Activated T-cell treated with anti-CD3 and anti-CD28 coated beads, Interleukin-2, amount 50 U/mL, for 72 hours (primary cell): ENCODE results near the gene GRIK1. TPM values are rescaled to one million over a fixed set of nuclear protein-coding genes. Genes with fewer than 3 reads are reported as not detected.

ENCODE experiments used
- ATAC-seq, 2 donors: fragments of 150-1000 bp; cut with Tn5 transposase; replicated peaks in 1 of 2; 2 replicates each; pipeline ENCODE4 v1.10.0; 2021; ENCODE audit warnings: moderate library complexity in 2 of 2, mild to moderate bottlenecking in 1 of 2
- DNase-seq, 2 donors: peaks; one replicate each; pipeline ENCODE4 v3.0.0; 2021 to 2022; ENCODE audit warnings: mixed read lengths in 1 of 2
- H3K27ac Mint-ChIP-seq: one replicate; pipeline ENCODE4 v1.8.0; 2022; ENCODE audit warnings: mild to moderate bottlenecking, moderate library complexity, mixed read lengths
- H3K27me3 Mint-ChIP-seq: one replicate; pipeline ENCODE4 v1.8.0; 2022; ENCODE audit warnings: low read depth, mixed read lengths
- H3K36me3 Mint-ChIP-seq, 2 donors: one replicate each; pipeline ENCODE4 v1.8.0; 2022; ENCODE audit warnings: mixed read lengths in 2 of 2, mild to moderate bottlenecking in 1 of 2; ENCODE audit not compliant: insufficient read depth in 2 of 2
- H3K4me1 Mint-ChIP-seq: one replicate; pipeline ENCODE4 v1.8.0; 2022; ENCODE audit warnings: low read depth, mixed read lengths
- H3K4me3 Mint-ChIP-seq, 2 donors: one replicate each; pipeline ENCODE4 v1.8.0; 2022; ENCODE audit warnings: mild to moderate bottlenecking in 2 of 2, mixed read lengths in 2 of 2, moderate library complexity in 2 of 2
- H3K9me3 Mint-ChIP-seq, 2 donors: one replicate each; pipeline ENCODE4 v1.8.0; 2022; ENCODE audit warnings: mixed read lengths in 2 of 2
- total RNA-seq, 2 donors: library from RNA; stranded (reverse); gene quantifications; one replicate each; pipeline ENCODE4 v1.2.3, GENCODE V29; 2022

The GRIK1 gene
- total RNA-seq, 2 donors from 2014 or later = not detected

DNA sequence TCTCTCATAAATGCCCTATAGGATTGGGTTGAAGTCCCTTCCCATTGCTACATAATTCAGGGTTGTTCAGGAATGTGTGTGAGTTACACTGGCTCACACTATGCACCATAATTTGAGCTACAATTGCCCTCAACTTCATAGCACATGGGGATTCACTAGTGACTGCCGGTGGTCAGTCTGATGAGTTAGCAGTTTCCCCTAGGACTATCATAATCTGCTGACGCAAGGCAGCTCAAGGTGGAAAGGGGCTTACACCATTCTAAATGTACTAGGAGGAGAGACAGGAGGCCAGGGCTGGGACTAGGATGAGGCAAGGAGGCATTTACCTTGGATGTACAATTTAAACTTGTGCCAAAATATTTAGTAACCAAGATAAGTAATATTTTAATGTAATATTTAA lies 224.7 kb downstream of the GRIK1 start:
- peaks cover 7% of the 10 kb centered on the region for H3K27me3 Mint-ChIP-seq
- DNase-seq (no peak), ATAC-seq (no peak)
- H3K4me1 Mint-ChIP-seq = no peaks in the 10 kb centered on the region
- no peak overlapping the region for H3K27ac Mint-ChIP-seq
- H3K4me3 Mint-ChIP-seq = no peak overlapping the region
- H3K9me3 Mint-ChIP-seq = peaks cover 5 to 7% of the 10 kb centered on the region in 2 donors
- H3K36me3 Mint-ChIP-seq = peaks cover 0 to 5% of the 10 kb centered on the region in 2 donors

DNA sequence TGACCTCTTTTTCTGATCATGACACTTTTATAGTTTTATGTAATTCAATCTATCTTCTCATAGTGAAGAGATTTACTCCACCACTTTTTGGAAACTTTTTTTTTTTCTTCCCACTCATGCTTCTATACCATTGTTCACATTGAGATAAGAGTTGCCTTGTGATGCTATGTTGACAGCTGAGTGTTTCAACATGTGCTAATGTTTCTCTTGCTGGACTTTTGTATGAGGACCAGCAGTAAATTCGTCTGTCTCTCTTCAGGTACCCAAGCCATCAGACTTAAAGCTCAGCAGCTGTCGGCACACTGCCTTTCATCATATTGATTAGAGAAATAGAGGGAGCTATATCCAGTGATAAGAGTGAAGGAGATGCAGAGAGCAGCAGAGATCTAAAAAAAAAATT lies 227.0 kb downstream of the GRIK1 start:
- no peak overlapping the region for H3K4me3 Mint-ChIP-seq
- ATAC-seq = no peak

DNA sequence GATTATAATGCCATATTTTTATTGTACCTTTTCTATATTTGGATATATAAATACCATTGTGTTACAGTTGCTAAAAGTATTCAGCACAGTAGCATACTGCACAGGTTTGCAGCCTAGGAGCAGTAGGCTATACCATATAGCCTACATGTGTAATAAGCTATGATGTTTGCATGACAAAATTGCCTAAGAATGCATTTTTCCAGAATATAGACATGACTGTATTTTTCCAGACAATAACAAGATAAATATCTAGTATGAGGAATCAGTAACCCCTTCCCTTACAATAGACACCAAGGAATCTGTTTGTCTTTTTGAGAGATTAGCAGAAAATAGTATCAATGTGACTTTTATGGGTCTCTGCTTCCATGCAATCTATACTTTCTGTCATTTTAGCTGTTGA lies 228.6 kb downstream of the GRIK1 start:
- no peak overlapping the region for H3K4me3 Mint-ChIP-seq
- H3K9me3 Mint-ChIP-seq = peaks cover 3 to 4% of the 10 kb centered on the region in 2 donors
- H3K27me3 Mint-ChIP-seq = peaks cover 7% of the 10 kb centered on the region
- no peaks in the 10 kb centered on the region for H3K4me1 Mint-ChIP-seq
- DNase-seq (no peak), ATAC-seq (no peak)
- H3K27ac Mint-ChIP-seq = no peak overlapping the region
- H3K36me3 Mint-ChIP-seq = peaks cover 0 to 3% of the 10 kb centered on the region in 2 donors

More for the DNA sequence above, 227.0 kb downstream of the GRIK1 start:
- H3K9me3 Mint-ChIP-seq = peaks cover 3 to 7% of the 10 kb centered on the region in 2 donors
- H3K27me3 Mint-ChIP-seq = peaks cover 7% of the 10 kb centered on the region
- DNase-seq = no peak
- peaks cover 0 to 5% of the 10 kb centered on the region in 2 donors for H3K36me3 Mint-ChIP-seq
- no peak overlapping the region for H3K27ac Mint-ChIP-seq
- no peaks in the 10 kb centered on the region for H3K4me1 Mint-ChIP-seq

DNA sequence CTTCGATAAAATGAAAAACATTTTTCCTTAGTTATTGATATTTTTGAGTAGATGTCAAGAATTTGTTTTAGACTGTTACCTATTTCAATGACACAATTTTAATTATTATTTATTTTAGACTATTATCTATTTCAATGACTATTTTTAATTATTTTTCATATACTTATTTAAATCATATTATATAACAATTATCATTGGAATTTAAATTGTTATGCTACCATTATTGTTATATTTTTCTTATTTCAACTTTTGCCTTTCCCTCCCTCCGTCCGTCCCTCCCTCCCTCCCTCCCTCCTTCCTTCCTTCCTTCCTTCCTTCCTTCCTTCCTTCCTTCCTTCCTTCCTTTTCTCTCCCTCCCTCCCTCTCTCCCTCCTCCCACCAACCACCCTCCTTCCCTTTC lies 229.3 kb downstream of the GRIK1 start:
- no peak overlapping the region for H3K4me3 Mint-ChIP-seq
- H3K36me3 Mint-ChIP-seq = no peaks in the 10 kb centered on the region
- no peak for ATAC-seq
- H3K27ac Mint-ChIP-seq = no peak overlapping the region
- no peak for DNase-seq
- peaks cover 7% of the 10 kb centered on the region for H3K27me3 Mint-ChIP-seq
- H3K4me1 Mint-ChIP-seq = no peaks in the 10 kb centered on the region
- no peaks in the 10 kb centered on the region for H3K9me3 Mint-ChIP-seq

DNA sequence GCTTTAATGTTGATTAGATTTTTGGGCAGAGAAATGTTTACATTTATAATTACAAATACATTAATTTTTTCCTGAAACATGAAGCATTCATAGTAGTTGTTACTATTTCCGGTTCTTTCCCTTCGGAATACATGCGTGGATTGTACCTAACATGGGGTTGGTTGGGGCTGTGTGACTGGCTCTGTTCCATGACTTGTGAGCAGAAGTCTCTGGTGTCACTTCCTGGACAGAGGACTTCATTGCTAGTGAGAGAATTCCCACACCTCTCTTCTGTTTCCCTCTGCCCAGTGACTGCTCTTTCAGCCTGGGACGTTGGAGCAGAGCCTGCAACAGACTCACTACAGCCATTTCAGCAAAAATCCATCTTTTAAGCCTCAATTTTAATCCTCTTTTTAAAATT lies 231.4 kb downstream of the GRIK1 start:
- peaks cover 7% of the 10 kb centered on the region for H3K27me3 Mint-ChIP-seq
- DNase-seq (no peak), ATAC-seq (no peak)
- H3K4me1 Mint-ChIP-seq = no peaks in the 10 kb centered on the region
- H3K4me3 Mint-ChIP-seq = no peak overlapping the region
- no peak overlapping the region for H3K27ac Mint-ChIP-seq
- no peaks in the 10 kb centered on the region for H3K9me3 Mint-ChIP-seq
- H3K36me3 Mint-ChIP-seq = no peaks in the 10 kb centered on the region

DNA sequence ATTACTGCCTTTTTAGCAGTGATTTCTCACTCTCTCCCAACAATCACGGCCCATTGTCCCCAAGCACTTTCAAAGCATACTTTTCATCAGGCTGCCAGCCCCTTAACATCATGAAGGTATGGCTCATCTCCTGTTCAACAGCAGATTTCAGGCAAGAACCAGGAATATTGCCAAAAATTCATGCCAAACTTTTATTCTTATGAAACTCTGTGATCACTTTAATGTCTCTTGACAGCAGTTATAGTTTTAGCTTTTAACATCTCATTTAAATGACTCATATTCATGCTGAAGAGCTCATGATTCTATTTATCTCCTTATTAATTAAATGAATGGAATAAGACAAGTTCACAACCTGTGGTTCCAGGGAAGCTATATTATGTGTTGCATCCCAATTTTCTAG lies 235.1 kb downstream of the GRIK1 start:
- ATAC-seq (no peak), DNase-seq (no peak)
- H3K27ac Mint-ChIP-seq = no peak overlapping the region
- H3K27me3 Mint-ChIP-seq = no peaks in the 10 kb centered on the region
- H3K4me1 Mint-ChIP-seq = no peaks in the 10 kb centered on the region
- H3K4me3 Mint-ChIP-seq = no peak overlapping the region
- H3K36me3 Mint-ChIP-seq = no peaks in the 10 kb centered on the region
- H3K9me3 Mint-ChIP-seq = peaks cover 2 to 3% of the 10 kb centered on the region in 2 donors

DNA sequence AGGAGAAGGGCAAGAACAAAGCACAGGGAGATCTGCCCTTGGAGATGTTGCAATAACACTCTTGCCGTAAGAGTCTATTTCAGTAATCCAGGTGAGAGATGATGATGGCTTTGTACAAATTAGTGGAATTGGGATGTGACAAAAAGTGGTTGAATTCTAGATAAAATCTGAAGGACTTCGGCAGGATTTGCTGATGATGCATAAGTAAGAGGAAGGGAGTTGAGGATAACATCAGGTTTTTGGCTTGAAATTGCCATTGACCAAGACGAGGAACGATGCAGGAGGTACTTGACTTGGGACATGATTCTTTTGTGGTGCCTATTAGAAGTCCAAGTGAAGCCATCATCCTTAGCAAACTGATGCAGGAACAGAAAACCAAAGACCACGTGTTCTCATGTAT lies 238.1 kb downstream of the GRIK1 start:
- ATAC-seq = no peak
- H3K36me3 Mint-ChIP-seq = no peaks in the 10 kb centered on the region

DNA sequence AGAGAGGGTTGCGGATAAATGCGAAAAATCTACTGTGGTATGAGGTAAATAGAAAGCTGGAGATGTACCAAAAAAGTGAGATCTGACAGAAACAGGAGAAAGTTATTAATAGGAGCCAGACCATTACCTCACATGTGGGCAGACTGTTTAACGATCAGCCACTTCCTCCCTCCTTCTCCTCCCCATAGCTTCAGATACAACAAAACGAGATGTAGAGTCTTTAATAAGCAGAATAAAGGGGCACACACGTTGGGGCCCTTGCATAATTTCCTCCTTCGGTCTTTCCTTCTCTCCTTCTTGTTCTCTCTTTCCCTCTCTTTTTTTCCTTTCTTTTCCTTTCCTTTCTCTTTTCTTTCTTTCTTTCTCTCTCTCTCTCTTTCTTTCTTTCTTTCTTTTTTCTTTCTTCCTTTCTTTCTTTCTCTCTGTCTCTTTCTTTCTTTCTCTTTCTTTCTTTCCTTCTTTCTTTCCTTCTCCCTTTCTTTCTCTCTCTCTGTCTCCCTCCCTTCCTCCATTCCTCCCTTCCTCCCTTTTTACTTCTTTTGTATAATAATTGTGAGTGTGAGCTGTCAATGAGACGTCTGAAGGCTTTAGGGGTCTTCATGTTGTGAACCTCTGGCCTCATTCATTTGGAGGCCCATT lies 242.1 kb downstream of the GRIK1 start:
- Mint-ChIP-seq H3K36me3 (no peaks in the 10 kb centered on the region), H3K9me3 (peaks cover 2 to 3% of the 10 kb centered on the region in 2 donors), H3K27me3 (no peaks in the 10 kb centered on the region), H3K27ac (peak overlapping the region; percentile 31), H3K4me1 (no peaks in the 10 kb centered on the region), H3K4me3 (no peak overlapping the region)
- DNase-seq = no peak
- ATAC-seq = no peak

More for the DNA sequence above, 238.1 kb downstream of the GRIK1 start:
- peaks cover 2 to 3% of the 10 kb centered on the region in 2 donors for H3K9me3 Mint-ChIP-seq
- no peak overlapping the region for H3K4me3 Mint-ChIP-seq
- DNase-seq = no peak
- H3K27me3 Mint-ChIP-seq = no peaks in the 10 kb centered on the region
- no peak overlapping the region for H3K27ac Mint-ChIP-seq
- no peaks in the 10 kb centered on the region for H3K4me1 Mint-ChIP-seq

DNA sequence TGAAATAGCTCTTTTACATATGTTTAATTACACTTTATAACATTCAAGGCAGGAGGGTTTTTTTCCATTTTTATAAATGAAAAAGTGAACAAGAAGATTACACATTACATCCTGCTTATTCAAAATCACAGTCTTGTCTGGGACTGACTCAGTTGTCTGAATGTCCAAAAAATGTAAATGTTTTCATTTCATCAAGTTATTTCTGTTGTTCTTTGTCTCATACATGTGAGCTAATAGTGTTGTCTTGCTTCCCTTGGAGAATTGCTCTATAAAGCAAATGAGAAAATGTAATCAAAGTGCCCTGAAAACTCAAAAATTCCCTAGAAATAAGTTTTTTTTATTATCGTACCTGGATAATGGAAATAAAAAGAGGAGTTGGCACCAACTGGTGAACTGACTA lies 242.9 kb downstream of the GRIK1 start:
- H3K4me1 Mint-ChIP-seq = no peaks in the 10 kb centered on the region
- peaks cover 2 to 3% of the 10 kb centered on the region in 2 donors for H3K9me3 Mint-ChIP-seq
- no peaks in the 10 kb centered on the region for H3K36me3 Mint-ChIP-seq
- H3K27ac Mint-ChIP-seq = no peak overlapping the region
- H3K4me3 Mint-ChIP-seq = no peak overlapping the region
- no peak for ATAC-seq
- no peaks in the 10 kb centered on the region for H3K27me3 Mint-ChIP-seq
- DNase-seq = no peak

DNA sequence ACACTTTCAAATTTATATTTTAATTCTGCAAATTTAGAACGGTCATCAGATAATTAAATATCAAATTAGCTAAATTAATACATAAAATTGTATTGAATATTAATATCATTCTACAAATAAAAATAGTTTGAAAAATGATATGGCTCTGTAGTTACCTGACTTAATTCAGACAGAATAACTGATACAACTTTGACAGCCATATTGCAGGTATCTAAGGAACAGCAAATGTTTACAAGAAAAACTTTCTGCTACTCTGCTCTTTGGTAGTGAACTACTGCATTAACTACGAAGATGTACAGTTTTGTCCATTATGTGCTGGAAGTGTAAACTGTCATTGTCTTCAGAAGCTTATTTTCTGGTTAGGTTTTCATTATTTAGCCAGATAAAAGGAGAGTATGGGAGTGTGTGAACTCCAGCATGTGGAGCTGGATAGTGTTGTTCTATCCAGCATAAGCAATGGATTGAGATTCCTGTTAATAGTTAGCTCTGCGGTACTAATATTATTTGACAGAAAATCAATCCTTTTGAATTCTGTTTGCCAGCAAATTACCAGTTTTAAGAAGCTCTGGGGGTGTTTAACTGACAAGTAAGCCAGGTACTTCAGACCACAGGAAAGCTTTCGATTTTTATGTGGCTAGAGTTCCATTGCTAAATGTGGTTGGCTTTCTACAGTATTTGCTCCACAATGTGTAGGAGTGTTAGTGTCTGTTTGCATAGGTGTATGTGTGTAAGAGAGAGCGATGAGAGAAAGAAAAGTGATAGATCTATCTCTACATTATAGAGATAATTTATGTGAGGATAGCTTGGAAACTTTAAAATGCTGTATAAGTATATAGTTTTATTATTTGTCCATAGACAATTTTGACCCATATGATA lies 247.9 kb downstream of the GRIK1 start:
- no peak overlapping the region for H3K4me3 Mint-ChIP-seq
- no peaks in the 10 kb centered on the region for H3K27me3 Mint-ChIP-seq
- H3K36me3 Mint-ChIP-seq = no peaks in the 10 kb centered on the region
- H3K9me3 Mint-ChIP-seq = no peaks in the 10 kb centered on the region
- H3K27ac Mint-ChIP-seq = no peak overlapping the region
- ATAC-seq (no peak), DNase-seq (no peak)
- H3K4me1 Mint-ChIP-seq = no peaks in the 10 kb centered on the region

DNA sequence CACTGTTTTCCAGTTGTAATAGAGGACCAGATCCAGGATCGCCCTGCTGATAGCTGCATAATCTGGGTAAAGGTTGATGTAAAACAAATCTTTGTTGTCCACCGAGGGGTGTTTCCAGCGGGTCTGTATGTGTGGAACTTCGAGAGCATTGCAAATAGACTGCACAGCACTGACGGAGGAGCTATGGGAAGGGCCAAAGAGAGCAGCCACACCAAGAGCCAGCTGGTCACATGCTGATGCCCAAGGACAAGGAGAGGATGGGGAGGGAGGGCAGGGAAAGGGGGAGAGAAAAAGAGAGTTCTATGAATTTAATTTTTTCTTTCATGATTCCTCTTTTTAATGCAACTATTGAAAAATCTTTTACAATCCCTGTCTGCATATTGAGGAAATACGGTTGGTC lies 250.0 kb downstream of the GRIK1 start:
- Mint-ChIP-seq H3K4me3 (no peak overlapping the region), H3K27me3 (no peaks in the 10 kb centered on the region), H3K27ac (no peak overlapping the region), H3K4me1 (no peaks in the 10 kb centered on the region), H3K9me3 (no peaks in the 10 kb centered on the region), H3K36me3 (no peaks in the 10 kb centered on the region)
- DNase-seq = no peak
- ATAC-seq = no peak

DNA sequence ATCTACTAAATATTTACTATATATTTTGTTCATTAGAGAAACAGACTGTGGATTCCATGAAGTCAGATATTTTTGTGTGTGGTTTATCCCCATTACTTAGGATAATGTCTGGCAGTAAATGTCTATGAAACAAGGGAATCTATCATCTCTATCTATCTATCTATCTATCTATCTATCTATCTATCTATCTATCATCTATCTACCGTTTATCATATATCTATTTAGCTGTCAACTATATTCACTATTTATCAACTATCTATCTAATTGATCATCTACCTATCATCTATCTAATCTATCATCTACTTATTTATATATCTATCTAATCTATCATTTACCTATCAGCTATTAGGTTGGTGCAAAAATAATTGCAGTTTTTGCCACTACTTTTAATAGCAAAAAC lies 255.7 kb downstream of the GRIK1 start:
- Mint-ChIP-seq H3K27ac (no peak overlapping the region), H3K4me3 (no peak overlapping the region), H3K36me3 (no peaks in the 10 kb centered on the region), H3K4me1 (no peaks in the 10 kb centered on the region), H3K9me3 (peaks cover 0 to 2% of the 10 kb centered on the region in 2 donors), H3K27me3 (peaks cover 5% of the 10 kb centered on the region)
- ATAC-seq (no peak), DNase-seq (no peak)

DNA sequence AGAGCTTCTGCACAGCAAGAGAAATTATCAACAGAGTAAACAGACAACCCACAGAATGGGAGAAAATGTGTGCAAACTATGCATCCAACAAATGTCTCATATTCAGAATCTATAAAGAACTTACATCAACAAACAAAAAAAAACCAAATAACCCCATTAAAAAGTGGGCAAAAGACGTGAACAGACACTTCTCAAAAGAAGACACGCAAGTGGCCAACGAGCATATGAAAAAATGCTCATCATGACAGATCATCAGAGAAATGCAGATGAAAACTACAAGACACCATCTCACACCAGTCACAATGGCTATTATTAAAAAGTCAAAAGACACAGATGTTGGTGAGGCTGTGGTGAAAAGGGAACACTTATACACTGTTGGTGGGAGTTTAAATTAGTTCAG lies 257.0 kb downstream of the GRIK1 start:
- Mint-ChIP-seq H3K27ac (no peak overlapping the region), H3K4me1 (no peaks in the 10 kb centered on the region), H3K27me3 (peaks cover 5% of the 10 kb centered on the region), H3K36me3 (no peaks in the 10 kb centered on the region), H3K4me3 (no peak overlapping the region), H3K9me3 (peaks cover 0 to 2% of the 10 kb centered on the region in 2 donors)
- ATAC-seq = no peak
- DNase-seq = no peak
